Nephron (organoid): ENCODE results near the gene HPCAL1.

Source experiments
- H3K27ac Mint-ChIP-seq, 3 experiments: 2 replicates each; pipeline ENCODE4 v1.8.0; 2020; ENCODE audit warnings: mixed read lengths in 3 of 3, mild to moderate bottlenecking in 2 of 3, moderate library complexity in 1 of 3
- H3K27me3 Mint-ChIP-seq: 2 replicates; pipeline ENCODE4 v1.8.0; 2021; ENCODE audit warnings: low read depth, mild to moderate bottlenecking, moderate library complexity, mixed read lengths
- H3K36me3 Mint-ChIP-seq: 2 replicates; pipeline ENCODE4 v1.8.0; 2020; ENCODE audit warnings: low read depth, mixed read lengths
- H3K4me1 Mint-ChIP-seq: 2 replicates; pipeline ENCODE4 v1.8.0; 2020; ENCODE audit warnings: mixed read lengths
- H3K4me3 Mint-ChIP-seq, 3 experiments: 2 replicates each; pipeline ENCODE4 v1.8.0; 2020; ENCODE audit warnings: mild to moderate bottlenecking in 3 of 3, mixed read lengths in 3 of 3, moderate library complexity in 2 of 3
- H3K9me3 Mint-ChIP-seq: 2 replicates; pipeline ENCODE4 v1.8.0; 2020; ENCODE audit warnings: mixed read lengths
- CTCF ChIP-seq, 3 experiments: fragments of 200-600 bp; sonication (generic); IDR thresholded peaks; one replicate each; pipeline ENCODE4 v1.5.0; 2021; ENCODE audit warnings: antibody characterized with exemption in 3 of 3; ENCODE audit not compliant: unreplicated experiment in 3 of 3

Gene HPCAL1

GRCh38 chr2:10392951-10393639 lies 90.4 kb downstream of the HPCAL1 start:
- TF ChIP-seq CTCF (IDR thresholded peaks at IDR 0.05; ENCODE audit: unreplicated experiment in 3 of 3), result no peak

GRCh38 chr2:10393640-10393982 lies 90.9 kb downstream of the HPCAL1 start:
- Mint-ChIP-seq H3K27me3 (peaks cover 3% of the 10 kb centered on the region), H3K4me3 (no peak overlapping the region), H3K4me1 (peaks cover 5% of the 10 kb centered on the region), H3K36me3 (no peaks in the 10 kb centered on the region), H3K27ac (no peak overlapping the region), H3K9me3 (no peaks in the 10 kb centered on the region)
- TF ChIP-seq CTCF (IDR thresholded peaks at IDR 0.05; ENCODE audit: unreplicated experiment in 3 of 3), result no peak

More at GRCh38 chr2:10392951-10393639, 90.4 kb downstream of the HPCAL1 start:
- H3K9me3 Mint-ChIP-seq, result no peaks in the 10 kb centered on the region
- peaks cover 5% of the 10 kb centered on the region for H3K4me1 Mint-ChIP-seq
- no peak overlapping the region for H3K4me3 Mint-ChIP-seq
- no peaks in the 10 kb centered on the region for H3K36me3 Mint-ChIP-seq
- peaks cover 3% of the 10 kb centered on the region for H3K27me3 Mint-ChIP-seq
- H3K27ac Mint-ChIP-seq, result no peak overlapping the region

GRCh38 chr2:10395893-10396292 lies 93.2 kb downstream of the HPCAL1 start:
- TF ChIP-seq CTCF (IDR thresholded peaks at IDR 0.05; ENCODE audit: unreplicated experiment in 3 of 3), result no peak
- no peak overlapping the region for H3K4me3 Mint-ChIP-seq
- H3K27ac Mint-ChIP-seq, result no peak overlapping the region
- no peaks in the 10 kb centered on the region for H3K27me3 Mint-ChIP-seq
- no peaks in the 10 kb centered on the region for H3K9me3 Mint-ChIP-seq
- no peaks in the 10 kb centered on the region for H3K4me1 Mint-ChIP-seq
- H3K36me3 Mint-ChIP-seq, result peaks cover 14% of the 10 kb centered on the region

GRCh38 chr2:10396464-10396863 lies 93.8 kb downstream of the HPCAL1 start:
- H3K27me3 Mint-ChIP-seq, result no peaks in the 10 kb centered on the region
- H3K4me1 Mint-ChIP-seq, result no peaks in the 10 kb centered on the region
- no peak for TF ChIP-seq CTCF (IDR thresholded peaks at IDR 0.05; ENCODE audit: unreplicated experiment in 3 of 3)
- H3K4me3 Mint-ChIP-seq, result no peak overlapping the region
- peaks cover 19% of the 10 kb centered on the region for H3K36me3 Mint-ChIP-seq
- H3K27ac Mint-ChIP-seq, result no peak overlapping the region
- no peaks in the 10 kb centered on the region for H3K9me3 Mint-ChIP-seq

GRCh38 chr2:10397297-10397875 lies 94.7 kb downstream of the HPCAL1 start:
- Mint-ChIP-seq H3K27ac (no peak overlapping the region), H3K4me1 (no peaks in the 10 kb centered on the region), H3K4me3 (no peak overlapping the region), H3K36me3 (peaks cover 20% of the 10 kb centered on the region), H3K9me3 (no peaks in the 10 kb centered on the region), H3K27me3 (peaks cover 4% of the 10 kb centered on the region)
- TF ChIP-seq CTCF (IDR thresholded peaks at IDR 0.05; ENCODE audit: unreplicated experiment in 3 of 3), result no peak

- Mint-ChIP-seq H3K4me3 (no peak overlapping the region), H3K4me1 (no peaks in the 10 kb centered on the region)
- TF ChIP-seq CTCF (IDR thresholded peaks at IDR 0.05; ENCODE audit: unreplicated experiment in 3 of 3), result no peak
These were observed 95.2 kb downstream of the HPCAL1 start for GRCh38 chr2:10397878-10398277.

More at GRCh38 chr2:10397878-10398277, 95.2 kb downstream of the HPCAL1 start:
- H3K36me3 Mint-ChIP-seq, result peaks cover 20% of the 10 kb centered on the region
- H3K9me3 Mint-ChIP-seq, result no peaks in the 10 kb centered on the region
- H3K27ac Mint-ChIP-seq, result no peak overlapping the region
- H3K27me3 Mint-ChIP-seq, result peaks cover 8% of the 10 kb centered on the region
